Measurements from ENCODE around the gene CRTC1.

- TF ChIP-seq FOXA1 (IDR thresholded peaks at IDR 0.05) (no peak), TARDBP (IDR thresholded peaks at IDR 0.05) (no peak), SUZ12 (IDR thresholded peaks at IDR 0.05) (no peak), ARNT (IDR thresholded peaks at IDR 0.05) (no peak), BHLHE40 (IDR thresholded peaks at IDR 0.05; ENCODE audit: borderline replicate concordance) (no peak), LEF1 (IDR thresholded peaks at IDR 0.05; ENCODE audit: borderline replicate concordance) (no peak), FOXK2 (IDR thresholded peaks at IDR 0.05) (no peak), SP1 (IDR thresholded peaks at IDR 0.05) (no peak), FOXM1 (IDR thresholded peaks at IDR 0.05; ENCODE audit: borderline replicate concordance) (no peak), CTBP1 (IDR thresholded peaks at IDR 0.05; ENCODE audit: borderline replicate concordance) (no peak)
- TF ChIP-seq, protein P1, sequence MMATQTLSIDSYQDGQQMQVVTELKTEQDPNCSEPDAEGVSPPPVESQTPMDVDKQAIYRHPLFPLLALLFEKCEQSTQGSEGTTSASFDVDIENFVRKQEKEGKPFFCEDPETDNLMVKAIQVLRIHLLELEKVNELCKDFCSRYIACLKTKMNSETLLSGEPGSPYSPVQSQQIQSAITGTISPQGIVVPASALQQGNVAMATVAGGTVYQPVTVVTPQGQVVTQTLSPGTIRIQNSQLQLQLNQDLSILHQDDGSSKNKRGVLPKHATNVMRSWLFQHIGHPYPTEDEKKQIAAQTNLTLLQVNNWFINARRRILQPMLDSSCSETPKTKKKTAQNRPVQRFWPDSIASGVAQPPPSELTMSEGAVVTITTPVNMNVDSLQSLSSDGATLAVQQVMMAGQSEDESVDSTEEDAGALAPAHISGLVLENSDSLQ (IDR thresholded peaks at IDR 0.05), result no peak
Measured at GRCh38 chr19:18778826-18779495, 95.5 kb downstream of the CRTC1 start.
